WTC11 (cell line): ENCODE results near the gene LEFTY2. TPM values are rescaled to one million over a fixed set of nuclear protein-coding genes. Genes with fewer than 3 reads are reported as not detected.

ENCODE experiments used
- AFF4 ChIP-seq: sonication (generic); formaldehyde crosslinking; IDR thresholded peaks from 2 replicates; pipeline ENCODE4 v1.8.1; 2023; ENCODE audit warnings: mild to moderate bottlenecking, missing genetic modification reagents, borderline replicate concordance
- ELF4 ChIP-seq: sonication (generic); formaldehyde crosslinking; IDR thresholded peaks from 2 replicates; pipeline ENCODE4 v1.8.1; 2022; ENCODE audit warnings: low read depth, mild to moderate bottlenecking, moderate library complexity, missing genetic modification reagents
- ETV6 ChIP-seq: sonication (generic); formaldehyde crosslinking; IDR thresholded peaks from 2 replicates; pipeline ENCODE4 v1.8.1; 2022; ENCODE audit warnings: mild to moderate bottlenecking, missing genetic modification reagents
- FOXP1 ChIP-seq: sonication (generic); formaldehyde crosslinking; IDR thresholded peaks from 2 replicates; pipeline ENCODE4 v1.8.0; 2022; ENCODE audit warnings: missing genetic modification reagents, mild to moderate bottlenecking, moderate library complexity, borderline replicate concordance
- NR2C2 ChIP-seq: sonication (generic); formaldehyde crosslinking; IDR thresholded peaks from 2 replicates; pipeline ENCODE4 v1.8.0; 2022; ENCODE audit warnings: mild to moderate bottlenecking, missing genetic modification reagents
- OVOL2 ChIP-seq: fragments of 250-450 bp; sonication (Bioruptor Pico); IDR thresholded peaks from 2 replicates; pipeline ENCODE4 v1.9.0; 2021; ENCODE audit warnings: mild to moderate bottlenecking, borderline replicate concordance
- PREB ChIP-seq: sonication (generic); formaldehyde crosslinking; IDR thresholded peaks from 2 replicates; pipeline ENCODE4 v1.8.1; 2022; ENCODE audit warnings: mild to moderate bottlenecking, missing genetic modification reagents, moderate library complexity, borderline replicate concordance
- SP1 ChIP-seq: sonication (generic); formaldehyde crosslinking; conservative IDR thresholded peaks from 2 replicates; pipeline ENCODE4 v1.8.1; 2022; ENCODE audit warnings: missing genetic modification reagents
- ZNF138 ChIP-seq: sonication (generic); formaldehyde crosslinking; conservative IDR thresholded peaks from 2 replicates; pipeline ENCODE4 v1.8.1; 2022; ENCODE audit warnings: mild to moderate bottlenecking, moderate library complexity, missing genetic modification reagents
- ZNF281 ChIP-seq: sonication (generic); formaldehyde crosslinking; IDR thresholded peaks from 2 replicates; pipeline ENCODE4 v1.8.0; 2023; ENCODE audit warnings: mild to moderate bottlenecking, missing genetic modification reagents
- ZNF512 ChIP-seq: sonication (generic); formaldehyde crosslinking; IDR thresholded peaks from 2 replicates; pipeline ENCODE4 v1.8.1; 2022; ENCODE audit warnings: missing genetic modification reagents, borderline replicate concordance
- ZNF532 ChIP-seq: fragments of 250-450 bp; sonication (Bioruptor Pico); IDR thresholded peaks from 2 replicates; pipeline ENCODE4 v1.9.0; 2021; ENCODE audit warnings: mild to moderate bottlenecking, borderline replicate concordance
- total RNA-seq: library from RNA; stranded (reverse); gene quantifications from 3 replicates; pipeline ENCODE4 v1.2.3, GENCODE V29; 2021
- TF ChIP-seq, protein P1 (sequence below): fragments of 250-450 bp; sonication (Bioruptor Pico); IDR thresholded peaks from 2 replicates; pipeline ENCODE4 v1.9.0; 2021; ENCODE audit warnings: mild to moderate bottlenecking
- TF ChIP-seq, protein P2 (sequence below): fragments of 250-450 bp; sonication (Bioruptor Pico); conservative IDR thresholded peaks from 2 replicates; pipeline ENCODE4 v1.9.0; 2021; ENCODE audit warnings: mild to moderate bottlenecking
- TF ChIP-seq, protein P3 (sequence below): fragments of 250-450 bp; sonication (Bioruptor Pico); IDR thresholded peaks from 2 replicates; pipeline ENCODE4 v1.9.0; 2021; ENCODE audit warnings: mild to moderate bottlenecking

Gene LEFTY2
- total RNA-seq, 1 experiment from 2014 or later: 15.5 TPM

DNA sequence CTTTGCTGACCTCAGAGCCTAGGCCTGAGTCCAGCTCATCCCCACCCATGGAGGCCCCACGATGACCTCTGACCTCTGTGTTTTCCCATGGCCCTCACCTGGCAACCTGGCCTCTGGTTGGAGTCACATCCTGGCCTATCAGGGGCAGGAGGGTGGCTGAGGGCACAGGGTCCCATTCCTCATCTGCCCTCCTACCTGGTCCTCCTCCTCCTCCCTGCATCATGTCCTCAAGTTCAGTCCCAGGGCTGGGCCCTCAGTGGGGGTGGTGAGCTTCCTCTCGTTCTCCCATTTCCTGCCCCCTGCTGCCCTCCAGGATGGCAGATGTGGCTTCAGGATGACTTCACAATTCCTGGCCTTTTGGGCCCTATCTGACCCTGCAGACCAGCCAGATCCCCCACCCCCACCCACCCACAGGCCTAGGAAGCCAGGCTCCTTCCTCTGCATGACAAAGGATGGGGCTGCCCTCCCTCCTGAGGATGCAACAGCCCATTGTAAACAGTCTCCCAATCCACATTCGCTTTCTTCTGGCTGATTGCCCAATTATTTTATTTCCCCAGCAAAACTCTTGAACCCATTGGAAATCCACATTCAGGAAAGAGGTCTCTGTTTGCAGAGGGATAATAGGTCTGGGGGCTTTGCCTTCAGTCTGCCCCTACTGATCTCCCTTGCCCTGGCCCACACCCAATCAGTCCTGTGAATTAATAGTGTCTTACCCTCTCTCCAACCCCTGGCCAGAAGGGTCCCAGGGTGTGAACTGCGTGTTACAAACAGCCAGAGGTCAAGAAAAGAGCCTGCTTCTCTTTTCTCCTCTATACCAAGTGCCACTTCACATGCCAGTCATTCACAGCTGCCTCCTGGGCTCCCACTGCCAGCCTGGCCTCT, 41.7 kb downstream of the LEFTY2 start (continued):
- TF ChIP-seq PREB (no peak), SP1 (CRISPR knock-in tag) (peak; percentile 71), ZNF138 (CRISPR knock-in tag) (no peak), FOXP1 (CRISPR knock-in tag) (peak; percentile 59; the same call in 1 of the 2 replicates), AFF4 (CRISPR knock-in tag) (no peak), ZNF281 (peak; percentile 94), ZNF512 (no peak), ZNF532 (CRISPR knock-in tag) (no peak), OVOL2 (no peak), ELF4 (CRISPR knock-in tag) (no peak), ETV6 (CRISPR knock-in tag) (peak; percentile 33; the same call in 1 of the 2 replicates), NR2C2 (0 out of 2 replicates have a peak, but pooled peaks have one; percentile 61)
- TF ChIP-seq, protein P1, sequence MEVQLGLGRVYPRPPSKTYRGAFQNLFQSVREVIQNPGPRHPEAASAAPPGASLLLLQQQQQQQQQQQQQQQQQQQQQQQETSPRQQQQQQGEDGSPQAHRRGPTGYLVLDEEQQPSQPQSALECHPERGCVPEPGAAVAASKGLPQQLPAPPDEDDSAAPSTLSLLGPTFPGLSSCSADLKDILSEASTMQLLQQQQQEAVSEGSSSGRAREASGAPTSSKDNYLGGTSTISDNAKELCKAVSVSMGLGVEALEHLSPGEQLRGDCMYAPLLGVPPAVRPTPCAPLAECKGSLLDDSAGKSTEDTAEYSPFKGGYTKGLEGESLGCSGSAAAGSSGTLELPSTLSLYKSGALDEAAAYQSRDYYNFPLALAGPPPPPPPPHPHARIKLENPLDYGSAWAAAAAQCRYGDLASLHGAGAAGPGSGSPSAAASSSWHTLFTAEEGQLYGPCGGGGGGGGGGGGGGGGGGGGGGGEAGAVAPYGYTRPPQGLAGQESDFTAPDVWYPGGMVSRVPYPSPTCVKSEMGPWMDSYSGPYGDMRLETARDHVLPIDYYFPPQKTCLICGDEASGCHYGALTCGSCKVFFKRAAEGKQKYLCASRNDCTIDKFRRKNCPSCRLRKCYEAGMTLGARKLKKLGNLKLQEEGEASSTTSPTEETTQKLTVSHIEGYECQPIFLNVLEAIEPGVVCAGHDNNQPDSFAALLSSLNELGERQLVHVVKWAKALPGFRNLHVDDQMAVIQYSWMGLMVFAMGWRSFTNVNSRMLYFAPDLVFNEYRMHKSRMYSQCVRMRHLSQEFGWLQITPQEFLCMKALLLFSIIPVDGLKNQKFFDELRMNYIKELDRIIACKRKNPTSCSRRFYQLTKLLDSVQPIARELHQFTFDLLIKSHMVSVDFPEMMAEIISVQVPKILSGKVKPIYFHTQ (CRISPR knock-in tag): no peak
- TF ChIP-seq, protein P2, sequence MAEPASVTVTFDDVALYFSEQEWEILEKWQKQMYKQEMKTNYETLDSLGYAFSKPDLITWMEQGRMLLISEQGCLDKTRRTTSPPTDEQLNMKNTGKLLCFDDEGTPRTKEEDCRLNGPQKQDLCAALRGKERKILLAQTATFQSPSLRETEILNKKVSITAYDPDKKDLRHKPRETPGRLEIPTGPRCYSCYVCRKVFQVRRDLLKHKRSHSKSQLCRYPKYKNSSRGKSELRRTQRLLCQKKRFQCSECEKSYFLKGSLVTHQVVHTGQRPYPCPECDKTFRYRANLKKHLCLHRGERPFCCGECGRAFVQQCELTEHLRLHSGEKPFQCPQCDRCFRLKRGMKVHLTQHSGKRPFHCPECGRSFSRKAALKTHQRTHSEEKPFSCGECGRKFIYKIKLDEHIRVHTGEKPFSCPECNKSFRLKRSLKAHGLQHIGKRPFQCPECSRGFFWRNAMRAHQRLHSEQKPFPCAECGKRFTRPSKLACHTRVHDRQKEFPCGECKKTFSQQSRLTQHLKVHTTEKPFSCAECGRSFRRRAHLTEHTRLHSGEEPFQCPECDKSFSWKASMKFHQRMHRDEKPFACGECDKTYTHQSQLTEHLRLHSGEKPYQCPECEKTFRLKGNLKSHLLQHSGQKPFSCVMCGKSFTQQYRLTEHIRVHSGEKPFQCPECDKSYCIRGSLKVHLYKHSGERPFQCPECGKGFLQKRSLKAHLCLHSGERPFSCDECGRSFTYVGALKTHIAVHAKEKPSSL: no peak
- TF ChIP-seq, protein P3, sequence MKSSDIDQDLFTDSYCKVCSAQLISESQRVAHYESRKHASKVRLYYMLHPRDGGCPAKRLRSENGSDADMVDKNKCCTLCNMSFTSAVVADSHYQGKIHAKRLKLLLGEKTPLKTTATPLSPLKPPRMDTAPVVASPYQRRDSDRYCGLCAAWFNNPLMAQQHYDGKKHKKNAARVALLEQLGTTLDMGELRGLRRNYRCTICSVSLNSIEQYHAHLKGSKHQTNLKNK (CRISPR knock-in tag): no peak
